Melanocyte of skin (primary cell): Measurements from ENCODE around the gene TMEM203. TPM values are rescaled to one million over a fixed set of nuclear protein-coding genes. Genes with fewer than 3 reads are reported as not detected.

Source experiments
- small RNA-seq, 2 donors: library from RNA; depleted of rRNA; stranded (forward); fragments of <200 nt; gene quantifications; one replicate each; pipeline ENCODE3, GENCODE V24; 2012
- total RNA-seq, 2 donors: library from RNA; depleted of rRNA; stranded (reverse); fragments of >200 nt; gene quantifications; 2 replicates each; pipeline ENCODE4 v1.2.3, GENCODE V29; 2012

Gene TMEM203
- total RNA-seq, 2 donors = 34.1 to 43.6 TPM

Small RNAs within 50 kb of the gene (small RNA-seq; reads per million reads assigned to genes)
- gene MIR3621 = 0 reads per million in 2 donors

Other genes with a start within 250 kb of the TMEM203 start
- not detected for gene PTGDS, start 228.1 kb downstream of the TMEM203 start, total RNA-seq
- gene LCNL1, start 222.7 kb downstream of the TMEM203 start, total RNA-seq = not detected
- gene PAXX, start 213.2 kb downstream of the TMEM203 start, total RNA-seq = 10 to 100 TPM; 15.1 to 20.6 TPM
- gene CLIC3, start 209.1 kb downstream of the TMEM203 start, total RNA-seq = not detected
- gene ABCA2, start 177.4 kb downstream of the TMEM203 start, total RNA-seq = 10 to 100 TPM in 1 of 2 donors, 1 to 10 TPM in 1; 6.0 to 15.5 TPM
- not detected for gene FUT7, start 173.6 kb downstream of the TMEM203 start, total RNA-seq
- gene NPDC1, start 159.5 kb downstream of the TMEM203 start, total RNA-seq = 1 to 10 TPM; 4.8 to 5.7 TPM
- gene ENTPD2, start 151.6 kb downstream of the TMEM203 start, total RNA-seq = not detected
- gene SAPCD2, start 135.1 kb downstream of the TMEM203 start, total RNA-seq = 10 to 100 TPM in 1 of 2 donors, 1 to 10 TPM in 1; 5.5 to 12.0 TPM
- 10 to 100 TPM; 27.0 to 34.4 TPM for gene UAP1L1, start 128.1 kb downstream of the TMEM203 start, total RNA-seq
- 10 to 100 TPM; 44.3 to 55.7 TPM for gene MAN1B1, start 118.7 kb downstream of the TMEM203 start, total RNA-seq
- gene DPP7, start 90.9 kb downstream of the TMEM203 start, total RNA-seq = 100 to 1,000 TPM in 1 of 2 donors, 10 to 100 TPM in 1; 90.9 to 110 TPM
- gene GRIN1, start 66.5 kb downstream of the TMEM203 start, total RNA-seq = not detected
- not detected for gene LRRC26, start 35.6 kb downstream of the TMEM203 start, total RNA-seq
- gene TMEM210, start 33.6 kb downstream of the TMEM203 start, total RNA-seq = not detected
- gene ANAPC2, start 17.1 kb downstream of the TMEM203 start, total RNA-seq = 10 to 100 TPM; 20.6 to 25.6 TPM
- gene SSNA1, start 17.0 kb downstream of the TMEM203 start, total RNA-seq = 100 to 1,000 TPM in 1 of 2 donors, 10 to 100 TPM in 1; 70.2 to 109 TPM
- 10 to 100 TPM in 1 of 2 donors, 1 to 10 TPM in 1; 7.7 to 12.7 TPM for gene TPRN, start 4.9 kb downstream of the TMEM203 start, total RNA-seq
- 10 to 100 TPM; 12.4 to 16.0 TPM for gene NDOR1, start 52 bp upstream of the TMEM203 start, total RNA-seq
- gene RNF208, start 16.6 kb upstream of the TMEM203 start, total RNA-seq = not detected
- under 1 TPM; 0.67 to 0.69 TPM for gene CYSRT1, start 19.5 kb upstream of the TMEM203 start, total RNA-seq
- gene RNF224, start 21.9 kb upstream of the TMEM203 start, total RNA-seq = under 1 TPM in 1 of 2 donors, not detected in 1; under 0.01 TPM
- not detected for gene SLC34A3, start 25.3 kb upstream of the TMEM203 start, total RNA-seq
- gene TUBB4B, start 35.6 kb upstream of the TMEM203 start, total RNA-seq = 100 to 1,000 TPM; 123 to 528 TPM
- gene STPG3, start 45.6 kb upstream of the TMEM203 start, total RNA-seq = not detected
- 10 to 100 TPM; 42.3 to 56.9 TPM for gene NELFB, start 49.7 kb upstream of the TMEM203 start, total RNA-seq
- gene TOR4A, start 72.1 kb upstream of the TMEM203 start, total RNA-seq = 10 to 100 TPM in 1 of 2 donors, 1 to 10 TPM in 1; 1.7 to 11.3 TPM
- under 1 TPM in 1 of 2 donors, not detected in 1; under 0.01 TPM for gene NRARP, start 96.6 kb upstream of the TMEM203 start, total RNA-seq
- 1 to 10 TPM; 2.0 to 5.5 TPM for gene EXD3, start 217.5 kb upstream of the TMEM203 start, total RNA-seq
- under 1 TPM; under 0.01 to 0.69 TPM for gene NOXA1, start 217.7 kb upstream of the TMEM203 start, total RNA-seq
- not detected for gene ENTPD8, start 235.7 kb upstream of the TMEM203 start, total RNA-seq